ENCODE results near the gene TMEM95. TPM values are rescaled to one million over a fixed set of nuclear protein-coding genes. Genes with fewer than 3 reads are reported as not detected.

The TMEM95 gene
- total RNA-seq, 1 donor from 2014 or later = not detected

DNA sequence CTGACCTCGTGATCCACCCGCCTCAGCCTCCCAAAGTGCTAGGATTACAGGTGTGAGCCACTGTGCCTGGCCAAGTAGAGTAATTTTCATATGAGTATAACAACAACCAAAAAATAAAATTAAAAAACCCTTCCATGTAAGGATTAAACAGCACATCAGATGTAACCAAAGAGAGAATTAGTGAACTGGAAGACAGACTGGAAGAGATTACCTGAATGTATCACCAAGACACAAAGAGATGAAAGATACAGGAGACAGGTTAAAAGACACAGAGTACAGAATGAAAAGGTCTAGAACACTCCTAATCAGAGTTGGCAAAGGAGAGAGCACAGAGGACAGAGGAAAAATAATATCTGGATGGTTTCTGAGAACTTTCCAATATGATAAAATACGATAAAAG lies 24.2 kb downstream of the TMEM95 start:
- DNase-seq = no peak

DNA sequence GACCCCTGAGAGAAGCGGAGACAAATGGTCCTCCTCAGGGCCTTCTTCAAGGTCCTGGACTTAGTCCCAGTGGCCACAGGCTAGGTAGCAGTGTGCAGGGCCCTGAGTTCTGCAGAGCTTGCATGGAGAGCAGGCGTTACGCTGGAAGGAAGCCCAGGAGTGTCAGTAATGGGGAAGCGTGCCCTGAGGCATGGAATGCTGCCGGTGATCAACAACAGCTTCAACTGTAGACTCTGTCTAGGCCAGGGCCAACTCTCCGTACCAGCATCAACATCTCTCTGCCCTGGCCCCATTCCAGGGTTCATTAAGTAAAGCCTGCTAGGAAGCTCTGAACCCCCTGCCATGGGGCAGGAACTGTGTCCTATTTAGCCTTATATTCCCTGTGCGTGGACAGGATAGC lies 25.4 kb downstream of the TMEM95 start:
- DNase-seq = no peak

DNA sequence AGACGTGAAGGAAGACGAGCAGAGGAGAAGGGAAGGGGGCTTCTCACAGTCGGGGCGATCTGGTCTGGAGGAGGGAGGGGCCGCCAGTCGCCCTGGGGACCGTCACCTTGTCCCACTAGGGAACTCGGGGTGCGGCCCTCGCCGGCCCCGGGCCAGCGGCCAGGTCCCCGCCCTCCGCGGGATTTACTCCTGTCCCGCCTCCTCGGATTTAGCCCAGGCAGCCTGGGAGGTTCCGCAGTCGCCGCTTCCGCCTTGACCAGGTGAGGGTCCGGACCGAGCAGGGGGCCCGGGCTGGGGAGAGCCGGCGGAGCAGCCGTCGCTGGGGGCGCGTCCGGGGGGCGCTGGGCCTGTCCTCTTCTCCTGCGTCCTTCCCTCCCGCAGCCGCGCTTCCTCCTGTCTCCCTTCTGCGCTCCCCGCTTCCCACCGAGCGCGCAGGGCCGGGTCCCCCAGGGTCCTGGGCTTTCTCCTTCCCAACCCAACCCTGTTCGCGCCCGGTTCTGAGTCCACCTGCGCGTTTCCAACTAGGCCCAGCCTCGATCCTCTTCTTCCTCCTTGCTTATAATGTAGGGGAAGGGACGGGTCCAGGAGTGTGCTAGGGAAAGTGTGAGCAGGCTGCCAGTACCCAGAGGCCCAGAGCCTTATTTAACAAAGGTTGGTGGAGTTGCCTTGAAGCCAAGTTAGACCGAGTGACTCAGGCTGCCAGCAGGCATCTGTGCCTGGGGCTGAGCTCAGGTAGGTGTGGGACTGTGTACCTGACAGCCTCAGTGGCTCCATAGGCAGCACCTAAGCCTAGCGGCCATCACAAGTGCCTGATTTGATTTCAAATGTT lies 26.1 kb downstream of the TMEM95 start, which contains the start of gene TNK1:
TSS of gene TNK1 (plus strand) at position 235 of the 829 bp plus-strand sequence. CDS start 1,838 bp downstream, outside the sequence.
- no peak for DNase-seq

DNA sequence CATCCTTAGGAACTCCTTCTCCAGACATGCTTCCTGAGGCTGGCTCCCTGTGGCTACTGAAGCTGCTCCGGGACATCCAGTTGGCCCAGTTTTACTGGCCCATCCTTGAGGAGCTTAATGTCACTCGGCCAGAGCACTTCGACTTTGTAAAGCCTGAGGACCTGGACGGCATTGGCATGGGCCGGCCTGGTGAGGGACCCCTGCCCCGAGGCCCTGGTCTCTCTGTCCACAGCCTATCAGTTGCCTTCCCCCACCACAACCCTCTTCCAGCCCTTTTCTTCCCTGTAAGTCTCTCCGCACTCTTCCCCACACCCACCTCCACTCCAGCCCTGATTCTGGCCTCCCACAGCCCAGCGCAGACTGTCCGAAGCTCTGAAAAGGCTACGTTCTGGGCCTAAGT lies 27.9 kb downstream of the TMEM95 start:
- no peak for DNase-seq

DNA sequence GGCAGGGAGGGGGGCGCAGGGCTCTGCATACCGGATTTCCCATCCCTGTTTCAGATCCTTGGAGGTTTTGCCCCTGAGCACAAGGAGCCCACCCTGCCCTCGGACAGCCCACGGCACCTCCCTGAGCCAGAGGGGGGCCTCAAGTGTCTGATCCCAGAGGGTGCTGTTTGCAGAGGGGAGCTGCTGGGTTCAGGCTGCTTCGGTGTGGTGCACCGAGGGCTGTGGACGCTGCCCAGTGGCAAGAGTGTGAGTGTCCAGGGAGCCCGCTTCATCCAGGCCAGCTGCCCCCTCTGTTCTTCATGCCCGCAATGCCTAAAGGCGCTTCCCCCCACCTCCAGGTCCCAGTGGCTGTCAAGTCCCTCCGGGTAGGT lies 28.4 kb downstream of the TMEM95 start:
- no peak for DNase-seq

DNA sequence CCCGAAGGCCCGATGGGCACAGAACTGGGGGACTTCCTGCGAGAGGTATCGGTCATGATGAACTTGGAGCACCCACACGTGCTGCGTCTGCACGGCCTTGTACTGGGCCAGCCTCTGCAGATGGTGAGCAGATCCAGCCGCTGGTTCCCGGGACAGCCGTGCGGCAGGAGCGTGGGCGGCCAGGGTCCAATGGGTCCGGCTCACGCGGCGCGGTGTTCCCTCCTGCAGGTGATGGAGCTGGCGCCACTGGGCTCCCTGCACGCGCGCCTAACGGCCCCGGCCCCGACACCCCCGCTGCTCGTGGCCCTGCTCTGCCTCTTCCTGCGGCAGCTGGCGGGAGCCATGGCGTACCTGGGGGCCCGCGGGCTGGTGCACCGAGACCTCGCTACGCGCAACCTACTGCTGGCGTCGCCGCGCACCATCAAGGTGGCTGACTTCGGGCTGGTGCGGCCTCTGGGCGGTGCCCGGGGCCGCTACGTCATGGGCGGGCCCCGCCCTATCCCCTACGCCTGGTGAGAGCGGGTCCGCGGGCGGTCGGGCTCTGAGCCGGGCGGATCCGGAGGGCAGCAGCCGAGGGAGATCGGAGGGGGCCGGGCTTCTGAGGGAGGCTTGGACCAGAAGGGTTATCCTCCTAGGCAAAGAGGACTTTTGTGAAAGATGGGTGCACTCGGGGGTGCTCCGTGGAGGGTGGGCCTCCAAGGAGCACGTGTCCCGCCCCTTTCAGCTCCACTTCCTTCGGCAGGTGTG lies 29.0 kb downstream of the TMEM95 start:
- DNase-seq = peak; percentile 46

DNA sequence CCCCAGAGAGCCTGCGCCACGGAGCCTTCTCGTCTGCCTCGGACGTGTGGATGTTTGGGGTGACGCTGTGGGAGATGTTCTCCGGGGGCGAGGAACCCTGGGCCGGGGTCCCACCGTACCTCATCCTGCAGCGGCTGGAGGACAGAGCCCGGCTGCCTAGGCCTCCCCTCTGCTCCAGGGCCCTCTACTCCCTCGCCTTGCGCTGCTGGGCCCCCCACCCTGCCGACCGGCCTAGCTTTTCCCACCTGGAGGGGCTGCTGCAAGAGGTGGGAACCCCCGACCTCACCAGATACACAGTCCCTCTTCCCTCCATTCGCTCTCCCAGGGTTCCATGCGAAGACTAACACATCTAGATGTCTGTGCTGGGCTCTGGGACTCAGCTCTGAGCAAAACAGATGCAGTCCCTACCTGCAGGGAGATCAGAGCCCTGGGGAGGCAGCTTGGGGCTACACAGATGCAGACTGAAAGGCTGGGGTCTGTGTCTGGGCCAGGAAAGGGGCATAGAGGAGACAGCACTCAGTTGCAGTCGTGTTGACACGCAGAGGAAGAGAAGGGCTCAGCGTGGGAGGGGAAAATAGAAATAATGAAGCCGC lies 29.6 kb downstream of the TMEM95 start:
- no peak for DNase-seq

DNA sequence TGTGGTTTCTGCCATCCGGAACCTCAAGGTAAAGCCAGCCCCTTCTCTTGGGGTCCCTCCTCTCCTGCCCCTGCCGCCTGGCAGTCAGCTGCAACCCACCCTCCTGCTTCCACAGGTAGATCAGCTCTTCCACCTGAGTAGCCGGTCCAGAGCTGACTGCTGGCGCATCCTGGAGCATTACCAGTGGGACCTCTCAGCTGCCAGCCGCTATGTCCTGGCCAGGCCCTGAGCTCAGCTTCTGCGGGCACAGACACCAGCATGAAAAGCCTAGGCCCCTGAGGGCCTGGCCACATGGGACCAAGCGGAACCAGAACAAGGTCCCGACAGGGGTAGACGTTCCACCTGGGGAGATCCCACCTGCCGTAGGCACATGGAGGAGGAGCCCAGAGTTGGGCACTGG lies 33.9 kb downstream of the TMEM95 start:
- no peak for DNase-seq

DNA sequence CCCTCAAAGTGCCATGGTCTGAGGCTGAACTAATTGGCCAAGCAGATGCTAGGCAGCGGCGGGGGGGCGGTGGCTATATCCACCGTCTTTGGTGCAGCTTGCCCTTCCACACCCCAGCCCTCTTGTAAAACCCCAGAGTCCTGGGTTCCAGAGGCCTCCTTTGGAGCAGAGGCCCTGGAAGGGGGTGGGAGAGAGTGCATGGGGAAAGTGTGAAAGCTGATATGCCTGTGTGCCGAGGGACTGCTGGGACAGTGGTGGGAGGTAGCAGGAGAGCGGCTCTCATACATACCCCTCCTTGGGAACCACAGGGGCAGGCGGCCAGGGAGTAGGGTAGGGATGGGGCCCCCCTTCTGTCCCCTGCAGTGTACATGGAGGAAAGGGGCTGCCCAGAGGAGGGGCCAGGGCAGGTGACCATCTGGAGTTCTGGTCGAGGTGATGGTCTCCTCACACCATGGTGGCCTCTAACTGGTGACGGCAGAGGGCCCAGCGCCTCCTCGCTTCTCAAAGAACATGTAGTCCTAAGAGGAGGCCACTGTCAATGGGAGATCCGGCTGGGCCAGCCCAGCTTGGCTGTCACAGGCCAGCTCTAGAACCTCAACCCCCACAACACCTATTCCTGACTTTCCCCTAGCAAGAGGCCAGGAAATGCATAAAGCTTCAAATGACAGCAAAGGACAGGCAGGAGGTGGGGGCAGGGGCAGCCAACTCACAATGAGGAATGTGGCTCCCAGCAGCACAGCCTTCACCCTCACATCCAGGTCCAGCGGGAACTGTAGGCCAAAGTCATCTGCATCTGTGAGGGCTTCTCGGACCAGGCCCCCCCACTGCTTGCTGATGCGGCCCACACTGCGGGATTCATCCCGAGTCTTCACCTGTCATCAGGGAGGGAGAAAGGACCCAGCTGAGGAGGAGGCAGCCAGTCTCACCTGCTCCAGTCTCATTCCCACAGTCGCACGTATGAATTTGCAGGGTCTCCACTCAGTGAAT lies 35.3 kb downstream of the TMEM95 start:
- DNase-seq = no peak

DNA sequence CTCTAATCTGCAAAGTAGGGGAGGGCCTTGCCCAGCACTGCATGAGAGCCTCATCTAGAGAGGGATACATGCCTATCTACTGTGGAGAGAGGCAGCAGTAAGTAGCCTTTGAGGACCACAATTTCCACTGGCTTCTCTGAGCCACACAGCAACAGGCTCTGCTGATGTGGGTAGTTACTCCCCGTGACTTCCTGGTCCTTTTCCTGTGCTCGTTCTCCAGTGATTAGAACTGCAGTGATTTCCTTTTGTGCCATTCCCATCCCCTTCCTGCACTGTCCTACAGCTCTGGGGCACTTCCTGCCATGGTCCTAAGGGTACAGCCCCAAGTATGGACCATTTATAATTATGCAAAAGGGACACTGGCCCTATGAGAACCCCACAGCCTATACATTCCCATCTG lies 36.4 kb downstream of the TMEM95 start:
- DNase-seq = no peak

DNA sequence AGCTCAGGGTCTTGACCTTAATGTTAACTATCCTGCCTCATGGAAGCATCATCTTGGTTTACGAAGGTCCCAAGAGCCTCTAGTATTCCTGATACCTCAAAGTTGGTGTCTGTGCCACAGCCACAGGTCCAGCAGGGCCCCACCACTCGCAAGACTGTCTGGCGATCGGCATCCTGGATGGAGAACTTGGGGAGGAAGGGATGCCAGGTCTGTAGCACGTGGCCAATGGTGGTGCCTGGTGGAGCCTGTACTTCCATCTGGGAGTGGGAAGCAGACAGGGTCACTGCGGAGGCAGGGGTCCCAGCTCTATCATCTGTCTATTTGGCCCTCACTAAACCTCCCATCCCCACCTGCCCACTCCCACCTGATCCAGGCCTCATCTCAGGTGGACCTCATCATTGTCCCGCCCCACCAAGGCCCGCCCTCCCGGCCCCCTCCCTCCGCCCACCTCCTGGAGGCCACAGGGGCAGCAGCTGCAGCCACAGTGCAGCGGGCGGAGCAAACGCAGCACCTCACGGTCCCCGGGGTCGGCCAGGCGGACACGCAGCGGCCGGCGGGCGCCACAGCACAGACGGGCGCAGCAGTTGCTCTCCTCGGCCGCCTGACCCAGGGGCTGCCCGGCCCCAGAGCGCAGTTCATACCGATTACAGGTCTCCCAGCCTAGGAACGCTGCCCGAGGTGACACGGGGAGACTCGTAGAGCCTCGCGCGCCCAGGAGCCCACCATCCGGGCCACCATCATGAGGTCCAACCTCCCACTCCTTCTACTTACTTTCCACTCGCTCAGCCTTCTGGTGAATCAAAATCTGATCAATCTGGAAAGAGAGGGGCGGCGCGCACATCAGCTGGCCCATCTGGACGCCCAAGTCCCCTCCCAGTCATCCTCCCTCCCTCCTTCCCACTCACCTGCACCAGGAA lies 38.0 kb downstream of the TMEM95 start:
- no peak for DNase-seq

DNA sequence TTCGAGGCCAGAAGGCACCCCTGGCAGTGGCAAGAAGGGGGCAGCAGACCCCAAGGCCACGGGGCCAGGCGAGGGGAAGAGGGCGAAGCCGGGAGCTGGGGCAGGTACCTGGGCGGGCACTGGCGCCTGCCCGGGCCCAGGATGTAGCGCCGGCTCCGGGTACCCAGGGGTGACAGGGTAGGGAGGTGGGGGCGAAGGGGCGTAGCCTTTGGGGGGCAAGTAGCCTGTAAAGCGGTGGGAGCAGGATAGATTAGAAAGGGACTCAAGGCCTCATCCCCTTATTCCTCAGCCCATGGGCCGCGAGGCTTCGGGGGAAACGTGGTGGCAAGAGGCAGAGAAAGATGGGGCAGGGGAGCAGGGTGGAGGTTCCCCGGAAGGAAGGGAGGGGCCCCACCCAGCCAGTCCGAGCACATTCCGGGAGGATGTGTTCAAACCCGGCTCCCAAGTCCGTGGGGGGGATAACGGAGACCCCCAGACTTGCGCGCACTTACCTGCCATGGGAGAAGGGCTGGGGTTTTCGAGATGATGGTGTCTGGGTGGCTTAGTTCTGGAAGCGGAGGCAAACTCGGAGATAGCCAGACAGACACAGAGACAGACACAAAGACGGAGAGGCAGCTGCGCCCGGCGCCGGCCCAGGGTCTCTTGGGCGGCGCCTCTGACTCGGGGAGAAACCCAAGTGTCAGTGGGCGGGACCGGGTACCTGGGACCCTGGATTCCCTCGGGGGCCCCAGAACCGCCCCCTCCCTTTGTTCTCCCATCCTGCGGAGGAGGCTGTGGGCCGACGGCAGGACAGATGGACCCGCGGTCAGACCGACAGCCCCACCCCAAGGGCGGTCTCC lies 38.9 kb downstream of the TMEM95 start:
- DNase-seq = no peak

DNA sequence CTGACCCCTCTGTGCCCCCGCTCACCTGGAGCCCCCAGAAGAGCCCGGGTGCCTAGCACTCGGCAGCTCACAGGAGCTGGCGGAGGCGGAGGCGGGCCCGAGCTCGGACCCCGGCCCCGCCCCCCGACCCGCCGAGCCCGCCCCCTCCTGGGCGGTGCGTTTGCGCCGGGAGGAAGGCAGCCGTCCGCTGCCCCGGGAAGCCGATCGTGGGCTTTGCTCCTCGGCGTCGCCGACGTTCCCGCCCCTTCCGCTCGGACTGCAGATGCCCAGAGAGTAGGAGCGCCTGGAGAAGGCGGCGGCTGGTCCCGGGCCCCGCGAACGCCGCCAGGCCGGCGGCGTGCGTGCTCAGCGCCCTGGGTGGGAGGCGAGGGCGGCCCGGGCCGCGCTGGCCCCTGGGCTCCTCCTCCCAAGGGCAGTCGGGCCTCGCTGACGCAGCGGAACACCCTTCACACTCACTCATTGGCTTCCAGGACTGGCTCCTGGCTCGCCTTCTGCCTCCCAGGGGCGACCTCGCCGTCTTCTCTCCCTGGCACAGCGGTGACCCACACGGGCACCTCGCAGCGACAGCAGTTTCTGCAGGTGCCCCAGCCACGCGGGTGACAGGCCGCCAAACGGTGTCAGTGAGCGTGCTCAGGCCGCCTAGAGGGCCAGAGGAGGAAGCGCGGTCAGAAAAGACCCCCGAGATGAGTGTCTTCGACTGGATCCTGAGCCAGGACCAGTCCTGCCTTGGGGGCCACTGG lies 39.7 kb downstream of the TMEM95 start, which contains the start of gene PLSCR3:
TSS of gene PLSCR3 (minus strand) at position 74 of the 740 bp plus-strand sequence. CDS start 415 bp downstream, outside the sequence.
- DNase-seq = peak; percentile 76

DNA sequence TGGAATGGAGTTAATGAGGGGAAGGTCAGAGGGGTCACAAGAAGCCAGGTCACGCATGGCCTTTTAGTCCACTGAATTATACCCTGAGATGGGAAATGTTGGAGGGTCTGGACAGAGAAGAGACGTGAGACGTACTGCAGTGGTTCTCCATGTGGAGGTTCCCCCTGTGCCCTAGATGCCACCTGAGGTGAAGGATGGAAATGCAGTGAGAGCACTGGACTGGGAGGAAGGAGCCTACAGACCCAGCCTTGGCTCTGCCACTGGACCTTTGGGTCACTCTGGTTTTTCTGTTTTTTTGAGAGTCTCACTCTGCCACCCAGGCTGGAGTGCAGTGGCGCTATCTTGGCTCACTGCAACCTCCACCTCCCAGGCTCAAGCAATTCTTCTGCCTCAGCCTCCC lies 41.2 kb downstream of the TMEM95 start:
- no peak for DNase-seq

DNA sequence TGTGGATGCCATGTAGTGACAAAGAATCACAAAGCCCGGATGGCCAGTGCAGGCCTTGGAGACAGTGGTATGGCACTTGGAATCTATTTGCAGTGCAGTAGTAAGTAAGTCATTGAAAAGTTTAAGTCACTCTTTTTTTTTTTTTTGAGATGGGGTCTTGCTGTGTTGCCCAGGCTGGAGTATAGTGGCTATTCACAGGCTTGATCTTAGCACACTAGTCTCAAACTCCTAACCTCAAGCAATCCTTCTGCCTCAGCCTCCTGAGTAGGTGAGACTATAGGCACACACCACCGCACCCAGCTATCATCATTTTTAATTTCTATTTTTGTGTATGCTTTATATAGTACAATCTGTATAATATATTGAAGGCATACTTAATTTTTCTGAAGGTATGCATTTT lies 43.7 kb downstream of the TMEM95 start:
- no peak for DNase-seq

DNA sequence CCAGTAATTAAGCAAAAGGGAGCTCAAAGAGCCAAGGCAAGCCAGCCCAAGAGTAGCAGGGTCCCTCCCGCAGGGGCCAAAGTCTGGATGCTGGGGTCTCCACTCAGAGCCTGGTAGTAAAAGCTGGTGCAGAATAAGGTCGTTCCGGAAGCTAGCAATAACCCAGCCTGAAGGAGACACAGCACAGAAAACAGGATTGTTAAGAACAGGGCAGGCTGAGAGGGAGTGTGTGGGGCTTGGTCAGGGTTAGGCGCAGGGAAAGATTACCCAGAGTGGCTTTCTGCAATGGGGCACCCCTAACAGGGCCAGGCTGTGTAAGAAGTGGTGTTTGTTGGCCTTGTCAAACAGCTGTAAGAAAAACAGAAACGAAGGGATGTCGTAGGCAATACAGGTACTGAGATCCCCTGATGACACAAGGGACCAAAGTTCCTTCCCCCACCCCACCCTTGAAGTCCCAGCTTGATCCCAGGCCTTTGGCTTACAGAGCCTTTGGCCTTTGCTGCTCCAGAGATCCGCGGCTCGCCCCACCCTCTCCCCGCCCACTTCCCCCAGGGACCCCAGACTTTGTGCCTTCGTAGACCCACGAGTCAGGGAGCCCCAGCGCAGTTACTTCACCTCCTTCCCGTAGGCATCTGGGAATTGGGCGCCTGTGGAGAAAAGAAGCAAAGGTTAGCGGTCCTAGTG lies 48.2 kb downstream of the TMEM95 start:
- no peak for DNase-seq

DNA sequence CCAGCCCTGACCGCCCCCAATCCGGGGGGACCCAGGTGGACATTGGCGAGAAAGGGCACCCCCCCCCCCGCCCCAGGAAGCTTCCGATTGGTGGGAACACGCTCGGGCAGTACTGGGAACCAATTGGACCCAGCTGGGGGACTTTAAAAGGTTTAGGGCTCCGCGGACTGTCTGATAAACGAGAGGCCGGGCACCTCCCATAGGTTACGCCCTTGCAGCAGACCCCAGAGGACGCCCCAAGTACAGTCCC lies 48.7 kb downstream of the TMEM95 start:
- DNase-seq = no peak

DNA sequence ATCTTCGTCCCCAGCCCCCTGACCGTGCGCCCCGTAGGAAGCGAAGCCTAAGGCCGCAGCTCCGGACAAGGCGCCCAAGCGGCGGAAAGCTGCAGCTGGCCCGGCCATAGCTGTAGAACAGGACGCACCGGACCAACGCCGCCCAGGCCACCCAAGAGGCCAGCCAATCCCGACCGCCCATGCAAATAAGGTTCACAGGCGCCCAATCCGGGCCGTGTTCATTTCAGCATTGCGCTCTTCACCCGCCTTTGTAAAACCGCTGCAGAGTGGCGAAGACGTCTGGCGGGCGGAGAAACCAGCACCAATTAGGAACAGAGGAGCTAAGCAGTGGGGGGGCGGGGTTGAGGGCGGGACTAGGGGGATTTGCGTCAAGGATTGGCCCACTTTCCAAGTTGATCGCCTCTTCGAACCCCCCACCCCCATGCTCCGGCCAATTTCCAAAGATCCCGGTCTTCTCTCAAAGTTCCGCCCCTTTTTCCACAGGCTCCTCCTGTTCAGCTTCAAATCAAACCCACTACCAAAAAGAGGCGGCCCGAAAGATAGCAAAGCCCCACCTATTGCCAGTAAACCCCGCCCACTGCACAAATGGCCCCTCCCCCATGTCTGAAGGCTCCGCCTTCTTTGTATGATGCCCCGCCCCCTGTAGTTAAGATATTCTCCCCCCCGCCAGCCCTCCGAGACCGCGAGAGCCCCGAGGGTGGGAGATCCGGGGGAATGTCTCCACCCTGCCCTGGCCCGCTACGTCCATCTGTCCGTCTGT lies 49.2 kb downstream of the TMEM95 start, which contains the start of gene TMEM256:
TSS of gene TMEM256 (minus strand) at position 121 of the 760 bp plus-strand sequence. CDS start at position 108, 13 bp downstream.
- peak; percentile 99 for DNase-seq
